Brain microvascular endothelial cell (primary cell): ENCODE measurements around the gene SQOR.

Source experiments
- DNase-seq: peaks from one replicate; pipeline ENCODE4 v3.0.0-alpha.2; 2020
- H3K27ac ChIP-seq: fragments of 250-450 bp; sonication (Bioruptor Pico); 2 replicates; pipeline ENCODE4 v1.5.1; 2020; ENCODE audit warnings: mild to moderate bottlenecking, moderate library complexity
- H3K27me3 ChIP-seq: fragments of 250-450 bp; sonication (Bioruptor Pico); replicated peaks from 2 replicates; pipeline ENCODE4 v1.5.1; 2020; ENCODE audit warnings: mild to moderate bottlenecking
- H3K36me3 ChIP-seq: fragments of 250-450 bp; sonication (Bioruptor Pico); replicated peaks from 2 replicates; pipeline ENCODE4 v1.5.1; 2020; ENCODE audit warnings: mild to moderate bottlenecking
- H3K4me3 ChIP-seq: 2 replicates; pipeline ENCODE4 v1.5.1; 2011; ENCODE audit warnings: low read depth, mild to moderate bottlenecking, control low read depth, low read length, moderate library complexity
- CTCF ChIP-seq: IDR thresholded peaks from 2 replicates; pipeline ENCODE4 v1.5.1; 2011; ENCODE audit warnings: low read depth, mild to moderate bottlenecking, moderate library complexity, low read length, control low read depth, inconsistent platforms; ENCODE audit errors: missing control alignments
- in situ Hi-C: cut with HindIII; loops from 2 replicates; pipeline ENCODE4 v1.10.0; 2017; ENCODE audit warnings: low sequenced_read_pairs, low pct_ligation_motif_present

The SQOR gene

GRCh38 chr15:45657764-45658545 is 23.1 kb downstream of the SQOR start:
- Histone ChIP-seq H3K36me3 (no peaks in the 10 kb centered on the region), H3K4me3 (no peak overlapping the region), H3K27ac (no peak overlapping the region), H3K27me3 (no peaks in the 10 kb centered on the region)
- no peak for DNase-seq
- in situ Hi-C loops: no loop called here
- no peak for TF ChIP-seq CTCF

- no peak for DNase-seq
- H3K27me3 ChIP-seq: no peaks in the 10 kb centered on the region
- H3K36me3 ChIP-seq: no peaks in the 10 kb centered on the region
- peak; percentile 21 for TF ChIP-seq CTCF
- no peak overlapping the region for H3K27ac ChIP-seq
- no peak overlapping the region for H3K4me3 ChIP-seq
- in situ Hi-C loops: no loop called here
Observed at GRCh38 chr15:45660231-45660979, 25.6 kb downstream of the SQOR start.

GRCh38 chr15:45662375-45662774 is 27.5 kb downstream of the SQOR start:
- Histone ChIP-seq H3K27ac (no peak overlapping the region), H3K27me3 (no peaks in the 10 kb centered on the region), H3K36me3 (no peaks in the 10 kb centered on the region), H3K4me3 (no peak overlapping the region)
- no peak for TF ChIP-seq CTCF
- DNase-seq: no peak
- in situ Hi-C loops: no loop called here

GRCh38 chr15:45664451-45664850 is 29.6 kb downstream of the SQOR start:
- H3K27me3 ChIP-seq: no peaks in the 10 kb centered on the region
- no peak for TF ChIP-seq CTCF
- in situ Hi-C loops: no loop called here
- DNase-seq: peak; percentile 81
- no peaks in the 10 kb centered on the region for H3K36me3 ChIP-seq
- no peak overlapping the region for H3K4me3 ChIP-seq
- peak overlapping the region; percentile 79 for H3K27ac ChIP-seq

GRCh38 chr15:45665261-45665660 is 30.4 kb downstream of the SQOR start:
- in situ Hi-C loops: no loop called here
- Histone ChIP-seq H3K4me3 (no peak overlapping the region), H3K27ac (peak overlapping the region; percentile 35), H3K36me3 (no peaks in the 10 kb centered on the region), H3K27me3 (no peaks in the 10 kb centered on the region)
- TF ChIP-seq CTCF: no peak
- no peak for DNase-seq
